Measurements from ENCODE around the gene SLAIN2.

GRCh38 chr4:48432017-48432416, 90.7 kb downstream of the SLAIN2 start:
- TF ChIP-seq TEAD4 (CRISPR knock-in tag; IDR thresholded peaks at IDR 0.05) (no peak), CTCF (IDR thresholded peaks at IDR 0.05) (no peak), TCF7 (CRISPR knock-in tag; IDR thresholded peaks at IDR 0.05; ENCODE audit: low read depth) (no peak), ZNF263 (CRISPR knock-in tag; IDR thresholded peaks at IDR 0.05; ENCODE audit: low read depth) (no peak), ATF2 (CRISPR knock-in tag; IDR thresholded peaks at IDR 0.05; ENCODE audit: borderline replicate concordance, low read depth) (no peak), MAX (CRISPR knock-in tag; IDR thresholded peaks at IDR 0.05) (no peak), KAT7 (CRISPR knock-in tag; IDR thresholded peaks at IDR 0.05; ENCODE audit: borderline replicate concordance) (no peak), NR1H2 (CRISPR knock-in tag; IDR thresholded peaks at IDR 0.05) (no peak), NFYB (CRISPR knock-in tag; conservative IDR thresholded peaks at IDR 0.05; ENCODE audit: low read depth) (no peak), ZNF317 (CRISPR knock-in tag; IDR thresholded peaks at IDR 0.05; ENCODE audit: borderline replicate concordance, low read depth) (no peak), ZBTB43 (CRISPR knock-in tag; IDR thresholded peaks at IDR 0.05) (no peak), SOX15 (CRISPR knock-in tag; IDR thresholded peaks at IDR 0.05) (no peak)
